Common myeloid progenitor, CD34-positive (primary cell): ENCODE results near the gene FNDC7.
"Not testable (repeated sequence)": the region's sequence is repeated elsewhere in the genome, so short reads cannot be mapped to it uniquely, and the experiment has no call there.

Experiments
- CTCF ChIA-PET: fragments of 350-600 bp; sonication (Branson Sonifier 250); formaldehyde crosslinking; loops from one replicate; lab custom pipeline; 2021; ENCODE audit warnings: antibody characterized with exemption; lab: Charles Lee
- POLR2A ChIA-PET: fragments of 350-600 bp; sonication (Branson Sonifier 250); formaldehyde crosslinking; loops from one replicate; lab custom pipeline; 2021; ENCODE audit warnings: antibody characterized with exemption; lab: Charles Lee
- DNase-seq, 3 donors: peaks; one replicate each; pipeline versions ENCODE4 v3.0.0 to v3.0.0-alpha.2; 2013
- H3K27ac ChIP-seq, 2 experiments: 1 replicate in 1 of 2; 2 replicates in 1 of 2; pipeline ENCODE4 v1.7.0; 2013; ENCODE audit warnings: inconsistent platforms in 2 of 2, low read length in 2 of 2, mild to moderate bottlenecking in 2 of 2, low read depth in 1 of 2, moderate library complexity in 1 of 2; ENCODE audit not compliant: severe bottlenecking in 2 of 2, insufficient read depth in 1 of 2, poor library complexity in 1 of 2
- H3K27me3 ChIP-seq, 5 experiments: replicated peaks in 2 of 5; 1 replicate in 3 of 5; 2 replicates in 2 of 5; pipeline versions ENCODE4 v1.6.1 to v1.7.0; 2013; ENCODE audit warnings: low read length in 4 of 5, mild to moderate bottlenecking in 2 of 5, moderate library complexity in 2 of 5, inconsistent platforms in 1 of 5; ENCODE audit not compliant: insufficient read depth in 5 of 5, control insufficient read depth in 4 of 5
- H3K36me3 ChIP-seq, 4 experiments: 1 replicate in 2 of 4; 2 replicates in 2 of 4; pipeline versions ENCODE4 v1.6.1 to v1.7.0; 2013; ENCODE audit warnings: low read length in 3 of 4, control low read depth in 1 of 4, mild to moderate bottlenecking in 1 of 4; ENCODE audit not compliant: control insufficient read depth in 4 of 4, insufficient read depth in 4 of 4
- H3K4me1 ChIP-seq, 4 experiments: 1 replicate in 3 of 4; 2 replicates in 1 of 4; pipeline versions ENCODE4 v1.6.1 to v1.7.1; 2013; ENCODE audit warnings: low read length in 3 of 4, mild to moderate bottlenecking in 3 of 4, control low read depth in 1 of 4, inconsistent platforms in 1 of 4, moderate library complexity in 1 of 4; ENCODE audit not compliant: control insufficient read depth in 4 of 4, insufficient read depth in 4 of 4; ENCODE audit errors: control extremely low read depth in 1 of 4
- H3K4me3 ChIP-seq, 7 experiments: 1 replicate in 4 of 7; 2 replicates in 3 of 7; pipeline versions ENCODE4 v1.5.1 to v1.7.0; 2013; ENCODE audit warnings: mild to moderate bottlenecking in 7 of 7, low read length in 6 of 7, moderate library complexity in 6 of 7, inconsistent platforms in 2 of 7, low read depth in 2 of 7, control low read depth in 1 of 7; ENCODE audit not compliant: insufficient read depth in 4 of 7, control insufficient read depth in 1 of 7; ENCODE audit errors: extremely low read depth in 1 of 7
- H3K9me3 ChIP-seq, 5 experiments: 1 replicate in 4 of 5; 2 replicates in 1 of 5; pipeline versions ENCODE4 v1.6.1 to v1.7.1; 2013; ENCODE audit warnings: low read length in 4 of 5, mild to moderate bottlenecking in 2 of 5, inconsistent platforms in 1 of 5, low read depth in 1 of 5, moderate library complexity in 1 of 5; ENCODE audit not compliant: control insufficient read depth in 4 of 5, insufficient read depth in 2 of 5; ENCODE audit errors: control extremely low read depth in 1 of 5
- WGBS: methylation state at CpG from one replicate; pipeline ENCODE4 v1.1.5; 2013; ENCODE audit not compliant: insufficient coverage; 5-methylcytosine and 5-hydroxymethylcytosine counted together

The FNDC7 gene

DNA sequence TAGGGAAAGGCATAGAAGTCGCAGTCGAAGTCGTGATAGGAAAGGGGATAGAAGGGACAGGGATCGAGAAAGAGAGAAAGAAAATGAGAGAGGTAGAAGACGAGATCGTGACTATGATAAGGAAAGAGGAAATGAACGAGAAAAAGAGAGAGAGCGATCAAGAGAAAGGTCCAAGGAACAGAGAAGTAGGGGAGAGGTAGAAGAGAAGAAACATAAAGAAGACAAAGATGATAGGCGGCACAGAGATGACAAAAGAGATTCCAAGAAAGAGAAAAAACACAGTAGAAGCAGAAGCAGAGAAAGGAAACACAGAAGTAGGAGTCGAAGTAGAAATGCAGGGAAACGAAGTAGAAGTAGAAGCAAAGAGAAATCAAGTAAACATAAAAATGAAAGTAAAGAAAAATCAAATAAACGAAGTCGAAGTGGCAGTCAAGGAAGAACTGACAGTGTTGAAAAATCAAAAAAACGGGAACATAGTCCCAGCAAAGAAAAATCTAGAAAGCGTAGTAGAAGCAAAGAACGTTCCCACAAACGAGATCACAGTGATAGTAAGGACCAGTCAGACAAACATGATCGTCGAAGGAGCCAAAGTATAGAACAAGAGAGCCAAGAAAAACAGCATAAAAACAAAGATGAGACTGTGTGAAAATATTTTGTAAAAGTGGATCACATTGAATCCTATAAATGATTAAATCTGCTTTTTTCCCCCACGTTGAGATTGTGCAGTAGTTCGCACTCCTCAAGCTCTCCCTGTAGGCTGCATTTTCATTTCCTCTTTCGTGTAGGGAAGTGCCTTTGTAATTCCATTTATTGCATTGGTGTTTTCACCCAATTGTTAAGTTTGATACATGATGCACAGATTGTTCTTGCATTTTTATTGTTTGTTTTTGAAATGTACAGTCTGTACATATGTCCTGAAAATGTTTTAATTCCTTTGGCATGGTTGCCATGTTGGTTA, 13.1 kb upstream of the FNDC7 start:
- peaks cover 23 to 62% (median 44%) of the 10 kb centered on the region in 4 experiments for H3K36me3 ChIP-seq
- no peaks in the 10 kb centered on the region for H3K27me3 ChIP-seq
- H3K4me3 ChIP-seq: no peak overlapping the region
- ChIA-PET POLR2A (no interaction called here), CTCF (no interaction called here)
- H3K27ac ChIP-seq: no peak overlapping the region
- no peaks in the 10 kb centered on the region for H3K9me3 ChIP-seq
- peaks cover 9 to 19% (median 14%) of the 10 kb centered on the region in 4 experiments for H3K4me1 ChIP-seq
- DNase-seq: no peak
- 96% methylated on average over 21 of the region's 22 CpGs for WGBS

DNA sequence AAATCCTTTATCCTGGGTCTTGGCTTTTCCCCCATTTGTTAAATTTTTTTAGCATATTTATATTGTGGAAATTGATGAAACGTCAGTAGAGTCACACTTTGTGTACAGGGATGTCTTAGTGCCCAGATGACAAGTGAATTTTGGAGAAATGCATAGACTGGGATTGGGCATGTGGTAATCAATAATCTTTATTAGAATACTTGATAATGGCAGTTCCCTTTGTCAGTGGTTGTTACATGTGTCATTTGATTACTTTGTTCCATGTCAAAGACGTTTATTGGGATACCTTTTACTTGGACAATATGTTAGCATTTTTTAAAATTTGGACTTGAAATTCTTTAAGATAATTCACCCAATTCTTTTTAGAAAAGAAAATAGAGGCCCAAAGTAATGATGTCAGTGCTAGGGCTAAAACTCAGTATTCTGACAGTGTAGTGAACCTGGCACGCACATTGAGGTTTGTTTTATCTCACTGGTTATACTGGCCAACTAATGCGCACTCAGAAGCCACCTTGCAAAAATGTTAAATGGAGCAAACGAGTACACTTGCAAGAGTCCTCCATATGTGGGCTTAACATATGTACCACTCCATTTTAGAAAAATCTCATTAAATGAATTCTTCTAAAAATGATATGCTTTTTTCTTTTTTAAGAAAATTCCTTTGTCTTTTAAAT, 11.4 kb upstream of the FNDC7 start:
- Histone ChIP-seq H3K4me1 (peaks cover 0 to 8% (median 2%) of the 10 kb centered on the region in 4 experiments), H3K9me3 (no peaks in the 10 kb centered on the region), H3K4me3 (no peak overlapping the region), H3K27me3 (peaks cover 0 to 5% (median 0%) of the 10 kb centered on the region in 5 experiments), H3K36me3 (peaks cover 23 to 57% (median 39%) of the 10 kb centered on the region in 4 experiments), H3K27ac (no peak overlapping the region)
- CTCF ChIA-PET: no interaction called here
- 100% methylated on average over 3 of the region's 5 CpGs for WGBS
- DNase-seq: no peak
- POLR2A ChIA-PET: no interaction called here

DNA sequence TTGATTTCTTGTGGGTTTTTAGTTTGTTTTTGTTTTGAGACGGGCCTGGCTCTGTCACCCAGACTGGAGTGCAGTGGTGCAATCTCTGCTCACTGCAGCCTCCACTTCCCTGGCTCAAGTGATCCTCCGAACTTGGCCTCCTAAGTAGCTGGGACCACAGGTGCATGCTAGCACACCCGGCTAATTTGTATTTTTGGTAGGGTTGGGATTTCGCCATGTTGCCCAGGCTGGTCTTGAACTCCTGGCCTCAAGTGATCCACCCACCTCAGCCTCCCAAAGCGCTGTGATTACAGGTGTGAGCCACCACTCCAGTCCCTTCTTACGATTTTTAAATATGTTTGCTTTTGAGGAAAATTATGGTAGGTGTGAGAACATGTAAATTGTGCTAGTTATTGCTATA, 10.6 kb upstream of the FNDC7 start:
- H3K27ac ChIP-seq, H3K9me3 ChIP-seq, H3K27me3 ChIP-seq, POLR2A ChIA-PET, H3K4me1 ChIP-seq, H3K4me3 ChIP-seq, DNase-seq: not testable (repeated sequence)
- CTCF ChIA-PET: interaction anchor here (1.0 kb wide), 1 partner anchor 40 kb away, joined by 4 read pairs; no protein-coding TSS in a partner anchor
- 100% methylated on average over 1 of the region's 6 CpGs for WGBS
- H3K36me3 ChIP-seq: peaks cover 17 to 49% (median 33%) of the 10 kb centered on the region in 4 experiments

DNA sequence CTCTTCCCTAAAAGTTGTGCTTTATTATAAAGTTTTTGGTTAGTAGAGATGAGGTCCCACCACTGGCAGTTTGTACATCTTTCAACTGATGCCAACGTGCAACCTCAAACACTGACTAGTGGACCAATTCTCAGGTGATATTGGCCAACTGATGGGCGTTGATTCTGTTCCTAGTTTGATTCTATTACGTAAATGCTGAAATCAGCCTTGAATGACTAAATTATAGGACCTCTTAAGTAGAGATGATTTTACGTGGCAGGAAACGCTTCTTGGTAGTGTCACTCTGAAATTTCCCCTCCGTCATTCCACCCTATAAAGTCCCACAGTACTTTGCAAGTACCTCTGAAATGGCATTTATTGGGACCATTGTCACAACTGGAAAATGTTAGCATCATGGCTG, 8.8 kb upstream of the FNDC7 start:
- Histone ChIP-seq H3K36me3 (peaks cover 15 to 32% (median 20%) of the 10 kb centered on the region in 4 experiments), H3K27me3 (peaks cover 0 to 5% (median 0%) of the 10 kb centered on the region in 5 experiments), H3K27ac (no peak overlapping the region), H3K4me3 (no peak overlapping the region), H3K4me1 (peaks cover 0 to 8% (median 2%) of the 10 kb centered on the region in 4 experiments), H3K9me3 (no peaks in the 10 kb centered on the region)
- POLR2A ChIA-PET: no interaction called here
- WGBS: 86% methylated on average over 5 of the region's 6 CpGs
- CTCF ChIA-PET: interaction anchor here (1.0 kb wide), 1 partner anchor 12 kb away, joined by 4 read pairs; the partner anchor contains the start of gene PRPF38B
- DNase-seq: no peak

DNA sequence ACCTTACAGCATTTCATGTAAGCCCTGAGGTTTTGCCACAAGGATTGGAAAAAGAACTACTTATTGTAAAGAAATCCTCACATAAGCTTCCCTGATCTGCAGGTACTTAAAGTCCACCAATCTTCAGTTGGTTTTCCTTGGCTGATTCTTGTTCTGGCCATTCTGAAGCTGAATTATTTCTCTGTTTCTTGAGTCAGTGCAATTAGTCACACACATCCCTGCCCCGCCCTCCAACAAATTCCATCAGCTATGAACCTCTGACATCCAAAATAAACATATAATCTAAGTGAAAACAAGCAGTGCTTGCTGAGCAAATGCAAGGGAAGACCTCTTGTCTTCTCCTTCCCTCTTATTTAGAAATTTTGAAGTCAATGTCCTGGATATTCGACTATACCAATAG, 8.2 kb upstream of the FNDC7 start:
- ChIA-PET CTCF (interaction anchor here (1.1 to 1.3 kb wide), 2 partner anchors 13 to 41 kb away, joined by 3 to 4 read pairs; no protein-coding TSS in a partner anchor), POLR2A (no interaction called here)
- H3K27ac ChIP-seq: no peak overlapping the region
- 100% methylated on average over 2 of the region's 2 CpGs for WGBS
- H3K4me3 ChIP-seq: no peak overlapping the region
- peaks cover 10 to 26% (median 17%) of the 10 kb centered on the region in 4 experiments for H3K36me3 ChIP-seq
- no peak for DNase-seq
- no peaks in the 10 kb centered on the region for H3K9me3 ChIP-seq
- H3K4me1 ChIP-seq: peaks cover 0 to 8% (median 2%) of the 10 kb centered on the region in 4 experiments
- peaks cover 0 to 5% (median 0%) of the 10 kb centered on the region in 5 experiments for H3K27me3 ChIP-seq

DNA sequence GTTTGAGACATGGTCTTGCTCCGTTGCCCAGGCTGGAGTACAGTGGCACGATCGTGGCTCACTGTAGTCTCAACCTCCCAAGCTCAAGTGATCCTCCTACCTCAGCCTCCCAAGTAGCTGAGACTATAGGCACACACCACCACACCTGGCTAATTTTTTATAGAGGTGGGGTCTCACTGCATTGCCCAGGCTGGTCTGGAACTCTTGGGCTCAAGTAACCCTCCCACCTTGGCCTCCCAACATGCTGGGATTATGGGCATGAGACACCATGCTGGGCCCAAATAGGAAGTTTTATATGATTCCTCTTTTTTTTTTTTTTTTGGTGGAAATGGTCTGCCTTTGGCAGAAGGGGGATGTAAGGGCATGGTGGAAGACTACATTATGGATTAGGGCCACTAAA, 6.1 kb upstream of the FNDC7 start:
- Histone ChIP-seq H3K4me3 (no peak overlapping the region), H3K9me3 (no peaks in the 10 kb centered on the region), H3K27me3 (peaks cover 0 to 5% (median 0%) of the 10 kb centered on the region in 5 experiments), H3K36me3 (peaks cover 0 to 6% (median 1%) of the 10 kb centered on the region in 4 experiments), H3K4me1 (peaks cover 0 to 8% (median 2%) of the 10 kb centered on the region in 4 experiments), H3K27ac (no peak overlapping the region)
- WGBS: no CpG with 5 or more reads among the region's 3 CpGs
- no peak for DNase-seq
- POLR2A ChIA-PET: no interaction called here
- CTCF ChIA-PET: no interaction called here
